HepG2 (cell line): Measurements from ENCODE around the gene LINGO3. TPM values are rescaled to one million over a fixed set of nuclear protein-coding genes. Genes with fewer than 3 reads are reported as not detected.

ENCODE experiments used
- ATAC-seq: fragments of 200-7000 bp; cut with Tn5 transposase; 3 replicates; pipeline ENCODE4 v1.9.1; 2020; ENCODE audit warnings: mild to moderate bottlenecking, moderate library complexity
- BruUV-seq: library from RNA; stranded (reverse); fragments of 400-500 nt; replicated peaks from 2 replicates; lab custom pipeline; 2021; lab: Mats Ljungman, UMichigan
- CTCF ChIA-PET: fragments of 300-600 bp; formaldehyde crosslinking; extraction: SDS; loops from one replicate; lab custom pipeline; 2021; ENCODE audit warnings: low total read pairs, inconsistent platforms, low intra/inter-chr PET ratio; lab: Yijun Ruan, JAX
- POLR2A ChIA-PET: fragments of 350-600 bp; sonication (Branson Sonifier 250); formaldehyde crosslinking; loops from one replicate; lab custom pipeline; 2020; ENCODE audit warnings: antibody characterized with exemption, inconsistent platforms; lab: Yijun Ruan, JAX
- DNase-seq: peaks from one replicate; pipeline ENCODE4 v3.0.0-alpha.2; 2015; ENCODE audit warnings: low spot score
- FAIRE-seq: peaks from 3 replicates; lab custom pipeline; 2011; peaks lifted over from hg19 to GRCh38; lab: Jason Lieb, UNC
- H2AFZ ChIP-seq: one replicate; pipeline ENCODE4 v1.6.1; 2011; ENCODE audit warnings: low read length, inconsistent platforms
- H3K27ac ChIP-seq: fragments of 300-600 bp; 3 replicates; pipeline ENCODE4 v1.8.0; 2011; ENCODE audit warnings: mixed run types, mild to moderate bottlenecking, mixed read lengths, low read length, inconsistent platforms; ENCODE audit not compliant: insufficient read depth; ENCODE audit errors: extremely low read length
- H3K27me3 ChIP-seq, 2 experiments: fragments of 200-600 bp in 1 of 2; 2 replicates in 1 of 2; 3 replicates in 1 of 2; pipeline versions ENCODE4 v1.6.0 to v1.8.0; 2011; ENCODE audit warnings: low read length in 2 of 2, mild to moderate bottlenecking in 2 of 2, moderate library complexity in 2 of 2, inconsistent platforms in 1 of 2; ENCODE audit not compliant: insufficient read depth in 2 of 2, control insufficient read depth in 1 of 2
- H3K36me3 ChIP-seq, 2 experiments: fragments of 200-600 bp in 1 of 2; replicated peaks in 1 of 2; 2 replicates in 1 of 2; 3 replicates in 1 of 2; pipeline versions ENCODE4 v1.5.1 to v1.8.0; 2011; ENCODE audit warnings: low read length in 2 of 2, inconsistent platforms in 1 of 2; ENCODE audit not compliant: insufficient read depth in 2 of 2, control insufficient read depth in 1 of 2
- H3K4me1 ChIP-seq: 2 replicates; pipeline ENCODE4 v1.5.1; 2012; ENCODE audit warnings: low read length, inconsistent platforms; ENCODE audit not compliant: insufficient read depth
- H3K4me2 ChIP-seq: 2 replicates; pipeline ENCODE4 v1.6.0; 2011; ENCODE audit warnings: low read depth, low read length, inconsistent platforms
- H3K4me3 ChIP-seq, 3 experiments: fragments of 200-600 bp in 1 of 3; sonication (generic), shearing (Covaris generic) in 1 of 3; replicated peaks in 1 of 3; 2 replicates each; pipeline ENCODE4 v1.5.1; 2011 to 2016; ENCODE audit warnings: low read length in 3 of 3, inconsistent platforms in 2 of 3, low read depth in 2 of 3, mild to moderate bottlenecking in 2 of 3, control low read depth in 1 of 3, mixed read lengths in 1 of 3; ENCODE audit not compliant: insufficient read depth in 1 of 3
- H3K79me2 ChIP-seq: one replicate; pipeline ENCODE4 v1.6.1; 2011; ENCODE audit warnings: low read length, inconsistent platforms; ENCODE audit not compliant: insufficient read depth
- H3K9ac ChIP-seq: 2 replicates; pipeline ENCODE4 v1.6.0; 2011; ENCODE audit warnings: mild to moderate bottlenecking, low read depth, low read length, inconsistent platforms; ENCODE audit not compliant: insufficient read depth
- H3K9me3 ChIP-seq: 2 replicates; pipeline ENCODE4 v1.5.1; 2012; ENCODE audit warnings: mild to moderate bottlenecking, low read length
- H4K20me1 ChIP-seq: 2 replicates; pipeline ENCODE4 v1.6.0; 2011; ENCODE audit warnings: inconsistent platforms, mild to moderate bottlenecking, low read length, moderate library complexity; ENCODE audit not compliant: insufficient read depth
- ARHGAP35 ChIP-seq: sonication (generic); formaldehyde crosslinking; IDR thresholded peaks from 2 replicates; pipeline ENCODE4 v1.9.0; 2022; ENCODE audit warnings: mild to moderate bottlenecking, inconsistent platforms, moderate library complexity, missing genetic modification reagents, borderline replicate concordance
- KMT2B ChIP-seq: IDR thresholded peaks from 2 replicates; pipeline ENCODE4 v1.6.1; 2016; ENCODE audit warnings: missing genetic modification reagents, missing compliant biosample characterization
- RBFOX2 ChIP-seq: fragments of 200-400 bp; formaldehyde crosslinking; IDR thresholded peaks from 2 replicates; pipeline ENCODE4 v1.6.1; 2017; ENCODE audit warnings: low read depth, mild to moderate bottlenecking, low read length
- TEAD3 ChIP-seq: optimal IDR thresholded peaks from 2 replicates; pipeline ENCODE3; 2016; ENCODE audit warnings: borderline replicate concordance
- ZNF558 ChIP-seq: sonication (generic); formaldehyde crosslinking; IDR thresholded peaks from 2 replicates; pipeline ENCODE4 v1.9.0; 2022; ENCODE audit warnings: mild to moderate bottlenecking, missing genetic modification reagents, borderline replicate concordance
- ZNF598 ChIP-seq: sonication (generic); formaldehyde crosslinking; IDR thresholded peaks from 2 replicates; pipeline ENCODE4 v1.5.1; 2020; ENCODE audit warnings: mild to moderate bottlenecking, missing genetic modification reagents, borderline replicate concordance
- ZNF782 ChIP-seq: sonication (generic); formaldehyde crosslinking; IDR thresholded peaks from 2 replicates; pipeline ENCODE4 v1.4.0; 2020; ENCODE audit warnings: missing genetic modification reagents, mild to moderate bottlenecking, borderline replicate concordance
- WGBS: methylation state at CpG from one replicate; pipeline ENCODE4 v1.1.6; 2017; ENCODE audit warnings: low lambda C conversion rate; 5-methylcytosine and 5-hydroxymethylcytosine counted together
- in situ Hi-C: cut with HindIII; loops from 2 replicates; pipeline ENCODE4 v1.10.0; 2017; ENCODE audit warnings: low pct_unique_long_range_greater_than_20kb; ENCODE audit not compliant: extremely low pct_ligation_motif_present
- intact Hi-C: fragments of 100-400 bp; cut with micrococcal nuclease; formaldehyde crosslinking; loops from one replicate; pipeline ENCODE4 v1.10.0; 2022; ENCODE audit not compliant: unreplicated experiment
- polyA plus RNA-seq, 8 experiments: library from polyadenylated mRNA; depleted of rRNA in 3 of 8; stranded (reverse) in 7 of 8; unstranded in 1 of 8; fragments of >200 nt; fragmentation: Illumina TruSeq in 4 of 8; extraction: Trizol in 4 of 8; gene quantifications; 2 replicates each; pipeline versions ENCODE4 v1.2.1 to v1.2.3, GENCODE V29; 2011 to 2016; ENCODE audit warnings: low read depth in 4 of 8, missing spikeins in 1 of 8, mixed read lengths in 1 of 8; ENCODE audit not compliant: insufficient read depth in 1 of 8
- total RNA-seq, 5 experiments: library from RNA; depleted of rRNA; stranded (reverse); fragments of >200 nt; fragmentation: Illumina TruSeq; extraction: Trizol; gene quantifications; 2 replicates each; pipeline ENCODE4 v1.2.3, GENCODE V29; 2016; ENCODE audit warnings: low read depth in 1 of 5
- TF ChIP-seq, protein P1 (sequence below): fragments of 450-650 bp; IDR thresholded peaks from 2 replicates; pipeline ENCODE4 v1.6.1; 2016
- TF ChIP-seq, protein P2 (sequence below): sonication (generic); formaldehyde crosslinking; IDR thresholded peaks from 2 replicates; pipeline ENCODE4 v1.4.0; 2020; ENCODE audit warnings: mild to moderate bottlenecking, missing genetic modification reagents

LINGO3 gene
- total and polyA plus RNA-seq, 2 of the 13 experiments (the other 11 are each of a cell fraction or from before 2014, with no cell fraction given) = not detected

DNA sequence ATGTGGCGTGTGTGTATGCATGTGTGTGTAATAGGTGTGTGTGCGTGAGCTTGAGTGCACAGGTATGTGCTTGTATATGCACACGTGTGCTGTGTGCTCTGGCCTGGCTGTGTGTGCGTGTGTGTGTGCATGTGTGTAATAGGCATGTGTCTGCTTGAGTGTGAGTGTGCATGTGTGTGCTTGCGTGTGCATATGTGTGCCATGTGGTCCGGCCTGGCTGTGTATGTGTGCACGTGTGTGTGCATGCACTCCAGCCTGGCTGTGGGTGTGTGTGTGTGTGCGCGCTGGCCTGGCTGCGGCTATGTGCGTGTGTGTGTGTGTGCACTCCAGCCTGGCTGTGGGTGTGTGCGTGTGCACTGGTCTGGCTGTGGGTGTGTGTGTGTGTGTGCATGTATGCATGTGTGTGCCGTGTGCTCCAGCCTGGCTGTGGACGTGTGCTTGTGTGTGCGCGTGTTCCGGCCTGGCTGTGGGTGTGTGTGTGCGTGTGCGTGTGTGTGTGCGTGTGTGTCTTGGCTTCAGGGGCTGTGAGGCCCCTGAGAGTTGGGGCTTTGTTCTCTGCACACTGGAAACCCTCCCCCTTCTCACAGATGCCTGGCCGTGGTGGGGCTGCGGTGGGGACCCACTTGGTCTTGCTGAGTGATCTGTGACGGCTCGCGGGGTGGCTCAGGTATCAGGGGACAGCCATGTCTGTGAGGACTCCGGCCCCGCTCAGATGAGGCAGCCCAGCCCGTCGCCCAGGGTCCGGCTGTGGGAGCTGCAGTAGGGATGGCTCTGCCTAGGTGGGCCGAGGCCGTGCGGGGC lies 28.8 kb upstream of the LINGO3 start (continued):
- TF ChIP-seq RBFOX2 = peak; percentile 23; the same call in 1 of the 2 replicates
- TF ChIP-seq ZNF782 (CRISPR knock-in tag) = no peak
- TF ChIP-seq ZNF558 = no peak
- no peak for TF ChIP-seq KMT2B (CRISPR knock-in tag)
- TF ChIP-seq, protein P1, sequence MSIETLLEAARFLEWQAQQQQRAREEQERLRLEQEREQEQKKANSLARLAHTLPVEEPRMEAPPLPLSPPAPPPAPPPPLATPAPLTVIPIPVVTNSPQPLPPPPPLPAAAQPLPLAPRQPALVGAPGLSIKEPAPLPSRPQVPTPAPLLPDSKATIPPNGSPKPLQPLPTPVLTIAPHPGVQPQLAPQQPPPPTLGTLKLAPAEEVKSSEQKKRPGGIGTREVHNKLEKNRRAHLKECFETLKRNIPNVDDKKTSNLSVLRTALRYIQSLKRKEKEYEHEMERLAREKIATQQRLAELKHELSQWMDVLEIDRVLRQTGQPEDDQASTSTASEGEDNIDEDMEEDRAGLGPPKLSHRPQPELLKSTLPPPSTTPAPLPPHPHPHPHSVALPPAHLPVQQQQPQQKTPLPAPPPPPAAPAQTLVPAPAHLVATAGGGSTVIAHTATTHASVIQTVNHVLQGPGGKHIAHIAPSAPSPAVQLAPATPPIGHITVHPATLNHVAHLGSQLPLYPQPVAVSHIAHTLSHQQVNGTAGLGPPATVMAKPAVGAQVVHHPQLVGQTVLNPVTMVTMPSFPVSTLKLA = peak; percentile 93
- TF ChIP-seq ZNF598 (CRISPR knock-in tag) = no peak
- TF ChIP-seq ARHGAP35 (CRISPR knock-in tag) = no peak

DNA sequence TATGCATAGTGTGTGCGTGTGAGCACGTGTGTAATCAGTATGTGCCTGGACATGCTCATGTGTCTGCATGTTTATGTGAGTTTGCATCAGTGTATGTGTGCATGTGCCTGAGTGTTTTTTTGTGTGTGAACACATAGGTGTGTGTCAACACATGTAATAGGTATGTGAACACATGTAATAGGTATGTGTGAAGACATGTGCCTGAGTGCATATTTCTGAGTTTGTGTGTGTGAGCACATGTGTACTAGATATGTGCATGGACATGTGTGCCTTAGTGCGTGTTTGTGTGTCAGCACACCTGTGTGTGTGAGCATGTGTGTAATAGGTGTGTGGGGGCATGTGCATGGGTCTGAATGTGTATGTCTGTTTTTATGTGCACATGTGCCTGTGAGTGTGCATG lies 27.9 kb upstream of the LINGO3 start:
- Histone ChIP-seq H2AFZ (no peak overlapping the region), H3K79me2 (peaks cover 10% of the 10 kb centered on the region), H3K9me3 (no peaks in the 10 kb centered on the region), H3K36me3 (no peaks in the 10 kb centered on the region; a peak in 1 of 5 replicates), H3K4me3 (no peak overlapping the region), H3K4me1 (peaks cover 37% of the 10 kb centered on the region), H3K27me3 (no peaks in the 10 kb centered on the region), H4K20me1 (peaks cover 6% of the 10 kb centered on the region; the same call in 1 of the 2 replicates)
- FAIRE-seq (no peak), ATAC-seq (no peak), DNase-seq (no peak)
- ChIA-PET CTCF (no interaction called here), POLR2A (no interaction called here)
- intact Hi-C loops = no loop called here
- no TSS peak for BruUV-seq
- in situ Hi-C loops = no loop called here
- TF ChIP-seq, protein P1 = peak; percentile 98
- TF ChIP-seq TEAD3 = peak; percentile 10
- TF ChIP-seq, protein P2, sequence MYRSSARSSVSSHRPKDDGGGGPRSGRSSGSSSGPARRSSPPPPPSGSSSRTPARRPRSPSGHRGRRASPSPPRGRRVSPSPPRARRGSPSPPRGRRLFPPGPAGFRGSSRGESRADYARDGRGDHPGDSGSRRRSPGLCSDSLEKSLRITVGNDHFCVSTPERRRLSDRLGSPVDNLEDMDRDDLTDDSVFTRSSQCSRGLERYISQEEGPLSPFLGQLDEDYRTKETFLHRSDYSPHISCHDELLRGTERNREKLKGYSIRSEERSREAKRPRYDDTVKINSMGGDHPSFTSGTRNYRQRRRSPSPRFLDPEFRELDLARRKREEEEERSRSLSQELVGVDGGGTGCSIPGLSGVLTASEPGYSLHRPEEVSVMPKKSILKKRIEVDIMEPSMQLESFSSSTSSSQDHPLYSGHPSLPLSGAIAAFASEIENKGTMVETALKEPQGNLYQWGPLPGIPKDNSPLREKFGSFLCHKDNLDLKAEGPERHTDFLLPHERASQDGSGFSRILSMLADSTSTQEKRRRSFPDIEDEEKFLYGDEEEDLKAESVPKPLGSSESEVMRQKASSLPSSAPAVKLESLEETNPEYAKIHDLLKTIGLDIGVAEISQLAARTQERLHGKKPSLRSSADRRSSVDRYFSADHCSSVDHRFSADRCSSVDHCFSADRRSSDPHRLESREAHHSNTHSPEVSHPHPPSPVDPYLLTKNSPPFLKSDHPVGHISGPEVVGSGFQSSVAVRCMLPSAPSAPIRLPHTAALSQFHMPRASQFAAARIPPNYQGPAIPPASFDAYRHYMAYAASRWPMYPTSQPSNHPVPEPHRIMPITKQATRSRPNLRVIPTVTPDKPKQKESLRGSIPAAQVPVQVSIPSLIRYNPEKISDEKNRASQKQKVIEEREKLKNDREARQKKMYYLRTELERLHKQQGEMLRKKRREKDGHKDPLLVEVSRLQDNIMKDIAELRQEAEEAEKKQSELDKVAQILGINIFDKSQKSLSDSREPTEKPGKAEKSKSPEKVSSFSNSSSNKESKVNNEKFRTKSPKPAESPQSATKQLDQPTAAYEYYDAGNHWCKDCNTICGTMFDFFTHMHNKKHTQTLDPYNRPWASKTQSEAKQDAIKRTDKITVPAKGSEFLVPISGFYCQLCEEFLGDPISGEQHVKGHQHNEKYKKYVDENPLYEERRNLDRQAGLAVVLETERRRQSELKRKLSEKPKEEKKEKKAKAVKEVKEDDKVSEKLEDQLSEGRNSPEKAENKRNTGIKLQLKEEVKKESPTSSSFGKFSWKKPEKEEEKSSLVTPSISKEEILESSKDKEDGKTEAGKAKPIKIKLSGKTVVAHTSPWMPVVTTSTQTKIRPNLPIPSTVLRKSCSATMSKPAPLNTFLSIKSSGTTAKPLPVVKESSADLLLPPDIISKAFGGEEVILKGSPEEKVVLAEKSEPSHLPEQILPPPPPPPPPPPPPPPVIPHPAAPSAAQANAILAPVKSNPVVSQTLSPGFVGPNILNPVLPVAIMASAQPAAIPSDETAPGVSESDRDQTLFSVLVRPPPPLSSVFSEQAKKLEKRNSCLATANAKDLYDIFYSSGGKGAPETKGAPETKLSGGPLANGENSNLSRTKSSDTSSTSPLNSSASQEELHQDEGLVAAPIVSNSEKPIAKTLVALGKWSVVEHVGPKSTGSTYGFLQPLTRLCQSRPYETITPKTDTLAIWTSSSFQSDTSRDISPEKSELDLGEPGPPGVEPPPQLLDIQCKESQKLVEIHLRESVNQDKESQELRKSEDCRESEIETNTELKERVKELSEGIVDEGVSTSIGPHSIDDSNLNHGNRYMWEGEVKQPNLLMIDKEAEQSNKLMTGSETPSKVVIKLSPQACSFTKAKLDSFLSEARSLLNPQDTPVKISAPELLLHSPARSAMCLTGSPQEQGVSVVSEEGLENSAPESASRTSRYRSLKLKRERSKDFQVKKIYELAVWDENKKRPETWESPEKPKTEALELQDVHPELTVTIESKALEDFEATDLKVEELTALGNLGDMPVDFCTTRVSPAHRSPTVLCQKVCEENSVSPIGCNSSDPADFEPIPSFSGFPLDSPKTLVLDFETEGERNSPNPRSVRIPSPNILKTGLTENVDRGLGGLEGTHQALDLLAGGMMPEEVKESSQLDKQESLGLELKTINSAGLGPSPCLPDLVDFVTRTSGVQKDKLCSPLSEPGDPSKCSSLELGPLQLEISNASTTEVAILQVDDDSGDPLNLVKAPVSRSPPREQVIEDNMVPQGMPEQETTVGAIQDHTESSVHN = no peak
- TF ChIP-seq, all 625 proteins: peak for 2
- no peak overlapping the region for H3K27ac ChIP-seq
- WGBS = 95% methylated on average over 3 of the region's 3 CpGs
- H3K4me2 ChIP-seq = no peak overlapping the region
- no peak overlapping the region for H3K9ac ChIP-seq
